Activated CD8-positive, alpha-beta memory T cell treated with anti-CD3 and anti-CD28 coated beads for 36 hours (primary cell): ENCODE results near the gene FBP2. TPM values are rescaled to one million over a fixed set of nuclear protein-coding genes. Genes with fewer than 3 reads are reported as not detected.

Experiments used
- CTCF ChIA-PET: fragments of 350-600 bp; sonication (Branson Sonifier 250); formaldehyde crosslinking; loops from one replicate; lab custom pipeline; 2021; ENCODE audit warnings: antibody characterized with exemption; lab: Charles Lee
- POLR2A ChIA-PET: fragments of 350-600 bp; sonication (Branson Sonifier 250); formaldehyde crosslinking; loops from one replicate; lab custom pipeline; 2021; ENCODE audit warnings: antibody characterized with exemption; lab: Charles Lee
- total RNA-seq, 2 experiments: library from RNA; stranded (reverse); gene quantifications; one replicate each; pipeline ENCODE4 v1.2.3, GENCODE V29; 2021

FBP2 gene
- total RNA-seq, 2 experiments from 2014 or later, result not detected

DNA sequence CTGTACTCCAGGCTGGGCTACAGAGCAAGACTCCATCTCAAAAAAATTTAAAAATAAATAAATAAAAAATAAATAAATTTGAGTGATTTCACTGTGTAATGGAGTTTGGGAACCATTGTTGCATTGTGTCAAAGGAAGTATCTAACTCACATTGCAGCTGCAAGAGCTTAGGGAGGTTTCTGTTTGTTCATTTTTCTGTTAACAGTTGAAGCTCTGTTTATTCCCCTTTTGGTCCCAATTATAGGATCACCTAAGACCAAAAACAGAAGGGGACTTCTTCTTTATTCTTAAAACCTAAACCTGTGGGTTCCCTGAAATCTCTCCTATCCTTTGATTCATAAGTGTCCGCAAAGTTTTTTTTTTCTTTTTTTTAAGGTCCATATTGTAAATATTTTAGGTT lies 67.4 kb downstream of the FBP2 start:
- POLR2A ChIA-PET, result no interaction called here
- CTCF ChIA-PET, result no interaction called here

DNA sequence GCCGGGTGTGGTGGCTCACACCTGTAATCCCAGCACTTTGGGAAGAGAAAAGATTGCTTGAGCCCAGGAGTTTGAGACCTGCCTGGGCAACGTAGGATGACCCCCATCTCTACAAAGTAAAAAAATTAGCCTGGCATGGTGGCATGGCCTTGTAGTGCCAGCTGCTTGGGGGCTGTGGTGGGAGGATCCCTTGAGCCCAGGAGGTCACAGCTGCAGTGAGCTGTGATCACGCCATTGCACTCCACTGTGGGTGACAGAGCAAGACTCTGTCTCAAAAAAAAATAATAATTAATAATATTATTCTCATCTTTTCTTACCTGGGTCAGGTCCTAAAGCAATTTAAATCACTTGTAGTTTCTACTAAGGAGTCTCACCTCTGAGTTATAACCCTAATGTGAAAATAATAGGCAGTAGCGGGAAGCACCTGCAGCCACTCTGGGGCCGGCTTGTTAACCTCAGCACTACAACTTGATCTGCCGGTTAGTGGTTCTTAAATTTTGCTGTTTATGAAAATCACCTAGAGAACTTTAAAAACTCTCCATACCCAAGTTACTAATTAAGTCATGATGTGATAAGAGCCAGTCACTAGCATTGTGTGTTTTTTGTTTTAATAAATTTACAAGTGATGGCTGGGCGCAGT lies 68.1 kb downstream of the FBP2 start:
- ChIA-PET CTCF (no interaction called here), POLR2A (no interaction called here)

DNA sequence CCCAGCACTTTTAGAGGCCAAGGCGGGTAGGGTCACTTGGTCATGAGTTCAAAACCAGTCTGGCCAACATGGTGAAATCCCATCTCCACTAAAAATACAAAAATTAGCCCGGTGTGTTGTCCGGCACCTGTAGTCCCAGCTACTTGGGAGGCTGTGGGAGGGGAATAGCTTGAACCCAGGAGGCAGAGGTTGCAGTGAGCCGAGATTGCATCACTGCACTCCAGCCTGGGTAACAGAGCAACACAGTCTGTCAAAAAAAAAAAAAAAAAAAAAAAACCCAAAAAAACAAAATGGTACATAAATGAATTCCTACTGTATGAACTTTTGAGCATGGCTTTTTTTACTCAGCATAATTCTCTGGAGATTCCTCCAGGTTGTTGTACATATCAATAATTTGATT lies 76.4 kb downstream of the FBP2 start:
- ChIA-PET CTCF (interaction anchor here (0.7 kb wide), 1 partner anchor 669 kb away, joined by 6 read pairs; no protein-coding TSS in a partner anchor), POLR2A (no interaction called here)

DNA sequence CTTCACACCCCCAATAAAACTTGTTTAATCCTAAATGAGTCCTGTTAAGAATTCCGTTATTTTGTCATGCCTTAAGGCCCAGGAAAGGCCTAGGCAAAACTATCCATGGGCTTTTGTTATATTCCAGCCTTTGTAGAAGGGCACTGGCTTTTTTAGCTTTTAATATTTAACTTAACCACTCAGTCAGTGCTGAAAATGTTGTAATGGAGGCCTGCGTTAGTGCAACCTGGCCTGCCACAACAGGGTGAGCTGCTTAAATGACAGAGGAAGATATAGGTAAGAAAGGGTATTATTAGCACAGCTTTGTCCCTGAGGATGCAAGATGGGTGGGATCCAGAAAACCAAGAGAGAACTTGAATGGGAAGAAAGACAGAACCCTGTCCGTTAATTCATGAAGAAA lies 78.9 kb downstream of the FBP2 start:
- ChIA-PET CTCF (no interaction called here), POLR2A (no interaction called here)

DNA sequence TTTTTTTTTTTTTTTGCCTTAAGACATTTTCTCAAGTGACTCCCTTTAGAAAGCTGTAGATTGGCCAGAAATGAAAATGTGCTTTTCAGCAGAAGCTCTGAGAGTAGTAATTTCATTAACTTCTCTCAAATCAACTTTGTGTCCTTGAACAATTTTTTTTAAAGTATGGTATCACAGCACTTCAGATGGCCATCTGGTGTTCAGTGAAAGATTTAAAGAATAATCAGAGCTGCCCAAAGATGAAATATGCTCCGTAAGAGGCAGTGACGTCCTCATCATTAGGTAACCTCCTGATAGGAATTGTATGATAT lies 81.7 kb downstream of the FBP2 start:
- CTCF ChIA-PET, result no interaction called here
- POLR2A ChIA-PET, result no interaction called here

DNA sequence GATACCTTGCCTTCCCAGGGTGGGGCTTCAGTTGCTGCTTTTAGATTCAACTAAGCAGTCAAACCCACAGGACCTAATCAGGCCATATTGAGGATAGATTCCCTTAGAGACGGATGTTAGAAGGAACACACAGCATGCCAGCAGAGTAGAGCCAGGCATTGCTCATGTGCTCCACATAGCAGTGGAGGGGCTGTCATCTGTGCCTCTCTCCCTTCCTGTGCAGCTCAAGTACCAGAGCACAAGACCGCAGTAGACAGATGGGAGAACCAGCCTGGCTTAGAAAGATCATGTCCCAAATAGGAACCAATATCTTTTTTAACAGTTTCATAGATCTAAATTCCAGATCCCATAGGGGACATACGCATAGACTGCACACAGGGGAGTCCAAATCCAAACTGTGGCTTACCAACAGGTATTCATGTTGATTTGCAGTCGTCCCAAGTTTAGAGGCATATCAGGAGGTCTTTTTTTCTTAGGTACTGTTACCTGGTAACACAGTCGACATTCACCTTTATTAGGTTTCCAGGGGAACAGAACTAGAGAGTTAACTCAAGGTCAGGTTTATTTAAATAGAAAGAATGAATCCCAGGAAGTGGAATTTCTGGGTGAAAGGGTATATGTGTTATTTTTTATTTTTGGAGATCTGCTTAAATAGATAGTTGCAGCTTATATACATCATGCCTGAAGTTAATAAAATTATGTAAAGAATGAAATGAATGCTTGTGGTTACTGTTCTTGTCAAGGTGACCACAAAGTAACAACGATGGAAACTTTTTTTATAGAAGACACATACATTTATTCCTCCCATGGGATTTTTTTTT lies 82.3 kb downstream of the FBP2 start:
- ChIA-PET POLR2A (no interaction called here), CTCF (no interaction called here)

Other genes with a start within 250 kb of the FBP2 start
- not detected for gene PCAT7, start 38.7 kb downstream of the FBP2 start, total RNA-seq
- gene FBP1, start 45.7 kb upstream of the FBP2 start, total RNA-seq, result under 1 TPM; 0.13 to 0.46 TPM
- 1 to 10 TPM; 7.4 to 7.8 TPM for gene AOPEP, start 132.9 kb upstream of the FBP2 start, total RNA-seq